Measurements from ENCODE around the gene LACC1.

DNA sequence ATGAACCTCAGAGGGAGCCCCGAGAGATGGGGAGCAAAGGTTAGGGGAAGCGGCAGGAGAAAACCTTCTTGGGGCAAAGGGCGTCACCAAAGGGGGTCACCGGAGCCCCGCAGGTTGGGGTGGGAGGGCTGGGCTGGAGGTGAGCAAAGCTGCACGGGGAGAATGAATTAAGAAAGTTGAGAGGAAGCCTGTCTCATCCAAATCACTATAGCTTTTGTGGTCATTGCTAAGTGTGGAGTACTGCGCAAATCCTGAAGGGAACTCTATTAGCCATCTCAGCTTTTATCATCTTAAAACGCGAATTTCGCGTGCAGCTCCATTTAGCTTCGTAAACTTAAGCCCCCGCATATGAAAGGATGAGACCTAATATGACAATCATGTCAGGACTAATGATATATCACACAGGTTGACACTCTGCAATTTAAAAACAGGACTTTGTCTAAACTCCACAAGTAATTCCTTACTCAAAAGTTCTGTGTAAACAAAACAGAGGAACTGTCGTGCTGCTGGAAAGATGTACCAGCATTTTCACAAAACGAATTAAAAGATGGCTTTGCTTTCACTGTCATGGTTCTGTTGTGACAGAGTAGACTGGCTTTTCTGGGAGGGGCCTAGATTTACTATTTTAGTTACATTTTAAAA, 631 bp downstream of the LACC1 start:
- no peak for TF ChIP-seq POLR2A (IDR thresholded peaks at IDR 0.05)
- no peak for TF ChIP-seq CTCF (IDR thresholded peaks at IDR 0.05)
- no peak for TF ChIP-seq EP300 (IDR thresholded peaks at IDR 0.05)
